Loucy (cell line): ENCODE data around the gene MXD3.

Experiments
- CTCF ChIP-seq: fragments of 200-600 bp; sonication (generic); conservative IDR thresholded peaks from 2 replicates; pipeline ENCODE4 v1.5.1; 2014; ENCODE audit warnings: mild to moderate bottlenecking, antibody characterized with exemption, low read length
- EZH2phosphoT487 ChIP-seq: fragments of 200-600 bp; IDR thresholded peaks from 2 replicates; pipeline ENCODE4 v1.6.1; 2018; ENCODE audit warnings: antibody characterized with exemption, mild to moderate bottlenecking, moderate library complexity, borderline replicate concordance

GRCh38 chr5:177319913-177320588 lies 8.4 kb upstream of the MXD3 start:
- no peak for TF ChIP-seq CTCF
- TF ChIP-seq EZH2phosphoT487: no peak
